NCI-H187 (cell line): Measurements from ENCODE around the gene AK3.

Source experiments
- DNase-seq, 2 experiments: peaks; one replicate each; lab custom pipeline; 2025; lab: John Stamatoyannopoulos, UW

The AK3 gene

GRCh38 chr9:4748612-4749011 is 7.6 kb upstream of the AK3 start:
- no peak for DNase-seq

GRCh38 chr9:4746278-4747030 is 5.5 kb upstream of the AK3 start:
- DNase-seq = no peak

GRCh38 chr9:4743131-4743875 is 2.3 kb upstream of the AK3 start:
- no peak for DNase-seq

GRCh38 chr9:4742246-4742645 is 1.2 kb upstream of the AK3 start:
- DNase-seq = no peak

- no peak for DNase-seq
Observed at GRCh38 chr9:4741365-4742089, 525 bp upstream of the AK3 start.

GRCh38 chr9:4740388-4740637 is 689 bp downstream of the AK3 start:
- DNase-seq = no peak

GRCh38 chr9:4739587-4740387 is 1.2 kb downstream of the AK3 start:
- no peak for DNase-seq

- DNase-seq = no peak
Observed at GRCh38 chr9:4738866-4739586, 2.0 kb downstream of the AK3 start.

- DNase-seq = no peak
Observed at GRCh38 chr9:4734150-4734549, 6.9 kb downstream of the AK3 start.

- DNase-seq = no peak
Observed at GRCh38 chr9:4732890-4733289, 8.1 kb downstream of the AK3 start.

GRCh38 chr9:4727593-4727992 is 13.4 kb downstream of the AK3 start:
- no peak for DNase-seq

GRCh38 chr9:4725706-4726442 is 15.1 kb downstream of the AK3 start:
- no peak for DNase-seq

- no peak for DNase-seq
Observed at GRCh38 chr9:4721736-4722135, 19.3 kb downstream of the AK3 start.

- no peak for DNase-seq
Observed at GRCh38 chr9:4718911-4719310, 22.1 kb downstream of the AK3 start.

GRCh38 chr9:4717815-4718214 is 23.2 kb downstream of the AK3 start:
- no peak for DNase-seq

- no peak for DNase-seq
Observed at GRCh38 chr9:4716163-4716562, 24.8 kb downstream of the AK3 start.

GRCh38 chr9:4714266-4715016 is 26.6 kb downstream of the AK3 start:
- DNase-seq = no peak

- no peak for DNase-seq
Observed at GRCh38 chr9:4713849-4714248, 27.2 kb downstream of the AK3 start.

- no peak for DNase-seq
Observed at GRCh38 chr9:4709380-4709779, 31.6 kb downstream of the AK3 start.

GRCh38 chr9:4706971-4707622 is 33.9 kb downstream of the AK3 start:
- DNase-seq = no peak
